GM10248 (cell line): ENCODE data around the gene G6PC1.
"Not testable (repeated sequence)": the region's sequence is repeated elsewhere in the genome, so short reads cannot be mapped to it uniquely, and the experiment has no call there.

Experiments
- CTCF ChIA-PET: fragments of 300-600 bp; sonication (Branson Sonifier 250); formaldehyde crosslinking; extraction: SDS; loops from one replicate; lab custom pipeline; 2021; ENCODE audit warnings: antibody characterized with exemption; lab: Yijun Ruan, JAX
- POLR2A ChIA-PET: fragments of 350-650 bp; sonication (Branson Sonifier 250); formaldehyde crosslinking; extraction: SDS; loops from one replicate; lab custom pipeline; 2020; ENCODE audit warnings: antibody characterized with exemption; lab: Yijun Ruan, JAX
- DNase-seq: peaks from one replicate; pipeline ENCODE4 v3.0.0; 2012; ENCODE audit errors: extremely low spot score
- TF ChIP-seq, protein P1 (sequence below): IDR thresholded peaks from 2 replicates; pipeline ENCODE4 v1.5.1; 2012; ENCODE audit warnings: mild to moderate bottlenecking, low read depth; ENCODE audit errors: extremely low read depth, missing control alignments, control extremely low read depth

The G6PC1 gene

GRCh38 chr17:42894283-42895184 lies 6.1 kb upstream of the G6PC1 start:
- CTCF ChIA-PET = interaction anchor here (1.6 kb wide), 1 partner anchor 29 kb away, joined by 4 read pairs; no protein-coding TSS in a partner anchor
- POLR2A ChIA-PET = no interaction called here
- TF ChIP-seq, protein P1, sequence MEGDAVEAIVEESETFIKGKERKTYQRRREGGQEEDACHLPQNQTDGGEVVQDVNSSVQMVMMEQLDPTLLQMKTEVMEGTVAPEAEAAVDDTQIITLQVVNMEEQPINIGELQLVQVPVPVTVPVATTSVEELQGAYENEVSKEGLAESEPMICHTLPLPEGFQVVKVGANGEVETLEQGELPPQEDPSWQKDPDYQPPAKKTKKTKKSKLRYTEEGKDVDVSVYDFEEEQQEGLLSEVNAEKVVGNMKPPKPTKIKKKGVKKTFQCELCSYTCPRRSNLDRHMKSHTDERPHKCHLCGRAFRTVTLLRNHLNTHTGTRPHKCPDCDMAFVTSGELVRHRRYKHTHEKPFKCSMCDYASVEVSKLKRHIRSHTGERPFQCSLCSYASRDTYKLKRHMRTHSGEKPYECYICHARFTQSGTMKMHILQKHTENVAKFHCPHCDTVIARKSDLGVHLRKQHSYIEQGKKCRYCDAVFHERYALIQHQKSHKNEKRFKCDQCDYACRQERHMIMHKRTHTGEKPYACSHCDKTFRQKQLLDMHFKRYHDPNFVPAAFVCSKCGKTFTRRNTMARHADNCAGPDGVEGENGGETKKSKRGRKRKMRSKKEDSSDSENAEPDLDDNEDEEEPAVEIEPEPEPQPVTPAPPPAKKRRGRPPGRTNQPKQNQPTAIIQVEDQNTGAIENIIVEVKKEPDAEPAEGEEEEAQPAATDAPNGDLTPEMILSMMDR = no peak
- DNase-seq = no peak

- TF ChIP-seq, protein P1 = no peak
- POLR2A ChIA-PET = no interaction called here
- DNase-seq = no peak
- CTCF ChIA-PET = interaction anchor here (1.6 kb wide), 1 partner anchor 28 kb away, joined by 4 read pairs; no protein-coding TSS in a partner anchor
Observed at GRCh38 chr17:42895185-42895555, 5.4 kb upstream of the G6PC1 start.

DNA sequence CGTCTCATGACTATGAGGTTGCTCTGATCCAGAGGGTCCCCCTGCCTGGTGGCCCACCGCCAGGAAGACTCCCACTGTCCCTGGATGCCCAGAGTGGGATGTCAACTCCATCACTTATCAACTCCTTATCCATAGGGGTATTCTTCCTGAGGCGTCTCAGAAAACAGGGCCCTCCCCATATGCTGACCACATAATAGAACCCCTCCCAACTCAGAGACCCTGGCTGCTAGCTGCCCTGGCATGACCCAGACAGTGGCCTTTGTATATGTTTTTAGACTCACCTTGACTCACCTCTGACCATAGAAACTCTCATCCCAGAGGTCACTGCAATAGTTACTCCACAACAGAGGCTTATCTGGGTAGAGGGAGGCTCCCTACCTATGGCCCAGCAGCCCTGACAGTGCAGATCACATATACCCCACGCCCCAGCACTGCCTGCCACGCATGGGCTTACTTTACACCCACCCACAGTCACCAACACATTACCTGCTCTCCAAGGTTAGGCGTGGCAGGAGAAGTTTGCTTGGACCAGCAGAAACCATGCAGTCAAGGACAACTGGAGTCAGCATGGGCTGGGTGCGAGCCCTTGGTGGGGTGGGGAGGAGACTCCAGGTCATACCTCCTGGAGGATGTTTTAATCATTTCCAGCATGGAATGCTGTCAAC lies 2.3 kb upstream of the G6PC1 start:
- ChIA-PET CTCF (interaction anchor here (2.0 kb wide), 1 partner anchor 10 kb away, joined by 8 read pairs; no protein-coding TSS in a partner anchor), POLR2A (no interaction called here)
- TF ChIP-seq, protein P1 = no peak
- DNase-seq = no peak

- DNase-seq, CTCF ChIA-PET: not testable (repeated sequence)
- POLR2A ChIA-PET = interaction anchor here (0.6 kb wide), 1 partner anchor 295 kb away, joined by 8 read pairs; no protein-coding TSS in a partner anchor
Observed at GRCh38 chr17:42899981-42900380, 618 bp upstream of the G6PC1 start.

- ChIA-PET CTCF (interaction anchor here (1.4 kb wide), 1 partner anchor 28 kb away, joined by 3 read pairs; no protein-coding TSS in a partner anchor), POLR2A (no interaction called here)
- TF ChIP-seq, protein P1 = no peak
- no peak for DNase-seq
Observed at GRCh38 chr17:42901535-42902229, 1.1 kb downstream of the G6PC1 start.

DNA sequence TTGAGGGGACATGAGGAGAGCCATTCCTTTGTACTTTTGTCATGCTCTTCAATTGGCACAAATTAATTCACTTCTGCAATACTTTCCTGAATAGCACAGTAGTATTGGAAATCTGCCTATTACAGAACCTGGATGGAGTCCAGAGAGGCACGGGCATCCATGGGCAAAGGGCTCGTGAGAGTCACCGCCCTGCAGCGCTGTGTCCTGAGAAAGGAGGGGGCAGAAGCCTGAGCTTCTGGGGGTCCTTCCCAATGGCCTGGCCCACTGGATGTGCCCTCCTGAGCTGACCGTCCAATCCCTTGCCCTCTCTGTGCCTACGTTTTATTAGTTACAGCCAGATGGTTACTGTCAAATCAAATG lies 3.5 kb downstream of the G6PC1 start:
- TF ChIP-seq, protein P1 = no peak
- POLR2A ChIA-PET = no interaction called here
- DNase-seq = no peak
- CTCF ChIA-PET = no interaction called here
